H1 (cell line): ENCODE results near the gene DHX36. TPM values are rescaled to one million over a fixed set of nuclear protein-coding genes. Genes with fewer than 3 reads are reported as not detected.

Experiments used
- CTCF ChIA-PET: fragments of 300-600 bp; sonication (Branson Sonifier 250); formaldehyde crosslinking; loops from one replicate; lab custom pipeline; 2021; ENCODE audit not compliant: partially characterized antibody; lab: Charles Lee
- POLR2A ChIA-PET: fragments of 300-600 bp; sonication (Branson Sonifier 250); formaldehyde crosslinking; loops from one replicate; lab custom pipeline; 2021; ENCODE audit warnings: inconsistent platforms; ENCODE audit not compliant: partially characterized antibody; lab: Charles Lee
- DNase-seq, 2 experiments: peaks; one replicate each; pipeline versions ENCODE4 v3.0.0 to v3.0.0-alpha.2; 2010 to 2022; ENCODE audit warnings: low spot score in 2 of 2, low read depth in 1 of 2, mixed read lengths in 1 of 2
- FAIRE-seq: peaks from 2 replicates; lab custom pipeline; 2011; peaks lifted over from hg19 to GRCh38; lab: Jason Lieb, UNC
- H2AFZ ChIP-seq: 2 replicates; pipeline ENCODE4 v1.8.1; 2012; ENCODE audit warnings: low read length, inconsistent platforms
- H2AK5ac ChIP-seq: 2 replicates; pipeline ENCODE4 v1.6.1; 2013; ENCODE audit warnings: low read depth, low read length
- H2BK120ac ChIP-seq: replicated peaks from 2 replicates; pipeline ENCODE3; 2013; ENCODE audit warnings: low read depth, low read length, inconsistent platforms
- H2BK12ac ChIP-seq: 2 replicates; pipeline ENCODE4 v1.6.1; 2013; ENCODE audit warnings: low read depth, low read length
- H2BK15ac ChIP-seq: 2 replicates; pipeline ENCODE4 v1.6.1; 2013; ENCODE audit warnings: low read length
- H2BK20ac ChIP-seq: 2 replicates; pipeline ENCODE4 v1.6.1; 2013; ENCODE audit warnings: low read length
- H2BK5ac ChIP-seq: 2 replicates; pipeline ENCODE4 v1.6.1; 2013; ENCODE audit warnings: low read depth, low read length
- H3K14ac ChIP-seq: 2 replicates; pipeline ENCODE4 v1.6.1; 2013; ENCODE audit warnings: inconsistent platforms; ENCODE audit not compliant: insufficient read length
- H3K18ac ChIP-seq: 2 replicates; pipeline ENCODE4 v1.6.1; 2013; ENCODE audit warnings: low read length; ENCODE audit errors: extremely low read depth
- H3K23ac ChIP-seq: 2 replicates; pipeline ENCODE4 v1.6.1; 2013; ENCODE audit warnings: inconsistent platforms; ENCODE audit not compliant: insufficient read length
- H3K23me2 ChIP-seq: 2 replicates; pipeline ENCODE4 v1.6.1; 2013; ENCODE audit warnings: low read depth, low read length
- H3K27ac ChIP-seq: 2 replicates; pipeline ENCODE4 v1.6.1; 2011; ENCODE audit warnings: low read depth, low read length, inconsistent platforms
- H3K27me3 ChIP-seq, 4 experiments: replicated peaks in 1 of 4; 1 replicate in 1 of 4; 2 replicates in 3 of 4; pipeline versions ENCODE4 v1.6.1 to v1.8.1; 2011 to 2013; ENCODE audit warnings: low read length in 3 of 4, mild to moderate bottlenecking in 3 of 4, inconsistent platforms in 2 of 4, mixed read lengths in 2 of 4, moderate library complexity in 1 of 4; ENCODE audit not compliant: control insufficient read depth in 3 of 4, insufficient read depth in 3 of 4; ENCODE audit errors: extremely low read depth in 1 of 4
- H3K36me3 ChIP-seq, 4 experiments: 2 replicates each; pipeline versions ENCODE4 v1.6.1 to v1.8.1; 2011 to 2013; ENCODE audit warnings: mild to moderate bottlenecking in 4 of 4, low read length in 3 of 4, moderate library complexity in 2 of 4, control low read depth in 1 of 4, inconsistent platforms in 1 of 4; ENCODE audit not compliant: insufficient read depth in 4 of 4, control insufficient read depth in 2 of 4
- H3K4ac ChIP-seq: replicated peaks from 2 replicates; pipeline ENCODE3; 2013; ENCODE audit warnings: low read length, low read depth, mixed read lengths, inconsistent platforms; ENCODE audit not compliant: insufficient read length
- H3K4me1 ChIP-seq, 4 experiments: replicated peaks in 1 of 4; 1 replicate in 1 of 4; 2 replicates in 3 of 4; pipeline versions ENCODE4 v1.6.1 to v1.8.1; 2011 to 2013; ENCODE audit warnings: low read length in 3 of 4, inconsistent platforms in 2 of 4, mixed read lengths in 1 of 4; ENCODE audit not compliant: insufficient read depth in 4 of 4, control insufficient read depth in 3 of 4
- H3K4me2 ChIP-seq, 2 experiments: 2 replicates each; pipeline versions ENCODE4 v1.6.1 to v1.8.1; 2011 to 2013; ENCODE audit warnings: low read depth in 2 of 2, low read length in 2 of 2, control low read depth in 1 of 2, inconsistent platforms in 1 of 2, mild to moderate bottlenecking in 1 of 2; ENCODE audit not compliant: insufficient read depth in 1 of 2
- H3K4me3 ChIP-seq, 4 experiments: fragments of 200-600, 300-600 bp in 1 of 4; sonication (generic), shearing (Covaris generic), sonication (Bioruptor Twin) in 1 of 4; 2 replicates each; pipeline versions ENCODE4 v1.5.1 to v1.8.1; 2011 to 2016; ENCODE audit warnings: low read length in 4 of 4, low read depth in 3 of 4, control low read depth in 2 of 4, inconsistent platforms in 2 of 4, mild to moderate bottlenecking in 2 of 4, mixed read lengths in 1 of 4, moderate library complexity in 1 of 4; ENCODE audit not compliant: insufficient read depth in 2 of 4; ENCODE audit errors: extremely low read depth in 1 of 4
- H3K56ac ChIP-seq: replicated peaks from 2 replicates; pipeline ENCODE3; 2013; ENCODE audit warnings: low read depth, mild to moderate bottlenecking, mixed read lengths, low read length, inconsistent platforms; ENCODE audit not compliant: insufficient read length
- H3K79me1 ChIP-seq: 2 replicates; pipeline ENCODE4 v1.6.1; 2013; ENCODE audit warnings: low read depth, low read length, control low read depth
- H3K79me2 ChIP-seq, 2 experiments: 2 replicates each; pipeline versions ENCODE4 v1.6.1 to v1.8.1; 2012 to 2013; ENCODE audit warnings: low read length in 2 of 2, mild to moderate bottlenecking in 2 of 2, inconsistent platforms in 1 of 2; ENCODE audit not compliant: insufficient read depth in 2 of 2, control insufficient read depth in 1 of 2
- H3K9ac ChIP-seq, 4 experiments: replicated peaks in 1 of 4; 1 replicate in 1 of 4; 2 replicates in 3 of 4; pipeline versions ENCODE4 v1.6.1 to v1.8.1; 2011 to 2013; ENCODE audit warnings: low read depth in 3 of 4, low read length in 3 of 4, control low read depth in 2 of 4, mild to moderate bottlenecking in 2 of 4, moderate library complexity in 2 of 4, inconsistent platforms in 1 of 4; ENCODE audit errors: extremely low read depth in 1 of 4
- H3K9me3 ChIP-seq, 2 experiments: 2 replicates each; pipeline versions ENCODE4 v1.6.1 to v1.8.1; 2012 to 2013; ENCODE audit warnings: mild to moderate bottlenecking in 2 of 2, moderate library complexity in 2 of 2, control low read depth in 1 of 2, inconsistent platforms in 1 of 2, low read depth in 1 of 2, low read length in 1 of 2, mixed read lengths in 1 of 2; ENCODE audit not compliant: insufficient read depth in 2 of 2
- H4K20me1 ChIP-seq, 2 experiments: replicated peaks in 1 of 2; 2 replicates each; pipeline versions ENCODE3 to v1.8.1; 2011 to 2013; ENCODE audit warnings: inconsistent platforms in 2 of 2, low read length in 2 of 2, mild to moderate bottlenecking in 1 of 2; ENCODE audit not compliant: insufficient read depth in 2 of 2, control insufficient read depth in 1 of 2
- H4K5ac ChIP-seq: 2 replicates; pipeline ENCODE4 v1.6.1; 2013; ENCODE audit warnings: low read length, low read depth, mixed read lengths, inconsistent platforms; ENCODE audit not compliant: insufficient read length
- H4K8ac ChIP-seq: 2 replicates; pipeline ENCODE4 v1.8.0; 2013; ENCODE audit warnings: mild to moderate bottlenecking, moderate library complexity, low read length, inconsistent platforms; ENCODE audit not compliant: insufficient read depth; ENCODE audit errors: extremely low read depth
- H4K91ac ChIP-seq: replicated peaks from 2 replicates; pipeline ENCODE3; 2013; ENCODE audit warnings: low read length, mixed read lengths, inconsistent platforms; ENCODE audit not compliant: insufficient read length
- RXRA ChIP-seq: IDR thresholded peaks from 2 replicates; pipeline ENCODE4 v1.6.1; 2011; ENCODE audit warnings: low read depth, mild to moderate bottlenecking, low read length, moderate library complexity; ENCODE audit not compliant: insufficient read depth
- SP1 ChIP-seq: IDR thresholded peaks from 2 replicates; pipeline ENCODE4 v1.6.1; 2011; ENCODE audit warnings: low read depth, low read length
- TCF12 ChIP-seq: IDR thresholded peaks from 2 replicates; pipeline ENCODE4 v1.6.1; 2011; ENCODE audit warnings: low read depth, mild to moderate bottlenecking, low read length
- WGBS, 2 experiments: shearing (Covaris generic) in 1 of 2; methylation state at CpG; one replicate each; pipeline versions ENCODE4 v1.1.6 to v1.1.7; 2013 to 2015; ENCODE audit warnings: low lambda C conversion rate in 2 of 2, mixed read lengths in 2 of 2, inconsistent platforms in 1 of 2, low coverage in 1 of 2, missing lambda C conversion rate in 1 of 2; ENCODE audit not compliant: insufficient replicate concordance in 2 of 2, insufficient coverage in 1 of 2, insufficient read length in 1 of 2; ENCODE audit errors: extremely low coverage in 1 of 2, missing lambda C conversion rate in 1 of 2; 5-methylcytosine and 5-hydroxymethylcytosine counted together
- polyA plus RNA-seq, 7 experiments: library from polyadenylated mRNA; depleted of rRNA in 3 of 7; stranded (reverse) in 5 of 7; unstranded in 2 of 7; fragments of >200 nt in 5 of 7; fragments of 200-250 nt in 2 of 7; gene quantifications; 1 replicate in 5 of 7; 2 replicates in 1 of 7; 4 replicates in 1 of 7; pipeline versions ENCODE4 v1.2.1 to v1.2.3, GENCODE V29; 2011 to 2013; ENCODE audit warnings: missing spikeins in 2 of 7, mixed read lengths in 2 of 7
- total RNA-seq: library from RNA; stranded (reverse); fragmentation: NEBNext Ultra II Directional; extraction: Animal tissue kit (Norgen Biotek cat#: 25700); gene quantifications from 2 replicates; pipeline ENCODE4 v1.2.1, GENCODE V29; 2021

Gene DHX36
- total and polyA plus RNA-seq, 2 of the 8 experiments (the other 6 are each of a cell fraction or from before 2014, with no cell fraction given), result 44.9 to 131 TPM

DNA sequence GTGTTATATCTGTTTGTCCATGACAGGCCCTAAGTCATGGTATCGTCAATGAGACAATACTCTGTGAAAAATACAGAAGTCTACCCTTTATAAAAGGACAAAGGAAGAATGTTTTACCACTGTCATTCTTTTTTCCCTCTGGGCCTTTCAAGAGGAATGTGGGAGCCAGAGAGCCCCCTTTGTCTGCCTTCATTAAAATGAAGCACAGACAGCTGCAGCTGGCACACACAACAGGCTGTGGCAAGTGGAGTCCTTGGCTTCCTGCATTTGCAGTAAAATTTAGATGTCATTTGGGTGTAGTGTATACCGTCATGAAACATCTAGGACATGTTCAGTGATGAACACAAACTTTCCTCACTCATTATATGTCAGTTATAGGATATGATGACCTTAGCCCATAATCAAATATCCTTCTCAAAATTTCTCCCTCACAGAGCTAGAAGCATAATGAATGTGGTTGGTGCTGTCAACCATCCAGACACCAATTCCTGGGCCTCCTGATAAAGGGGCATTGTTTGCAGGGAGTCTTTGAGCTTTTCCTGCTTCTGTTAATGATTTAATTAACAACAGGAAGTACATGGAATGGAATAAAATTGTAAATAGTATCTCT lies 76.4 kb downstream of the DHX36 start:
- H3K9me3 ChIP-seq, result no peaks in the 10 kb centered on the region
- H3K27ac ChIP-seq, result no peak overlapping the region
- H4K20me1 ChIP-seq, result no peaks in the 10 kb centered on the region
- H4K5ac ChIP-seq, result no peak overlapping the region
- H3K4me2 ChIP-seq, result no peak overlapping the region
- no peak overlapping the region for H4K8ac ChIP-seq
- no peak overlapping the region for H3K14ac ChIP-seq
- no peak overlapping the region for H2AFZ ChIP-seq
- no peak for FAIRE-seq
- H4K91ac ChIP-seq, result no peak overlapping the region
- no peaks in the 10 kb centered on the region for H3K23me2 ChIP-seq
- TF ChIP-seq RXRA (no peak), SP1 (no peak), TCF12 (0 out of 2 replicates have a peak, but pooled peaks have one; percentile 31)
- H3K4me1 ChIP-seq, result peaks cover 0 to 6% (median 3%) of the 10 kb centered on the region in 4 experiments; a peak in 2 of 7 replicates
- WGBS, 2 experiments, result 97% methylated on average over 2 of the region's 2 CpGs; no CpG with 5 or more reads in 1 of the 2 experiments
- no peak overlapping the region for H3K4ac ChIP-seq
- H2BK15ac ChIP-seq, result no peak overlapping the region
- ChIA-PET POLR2A (interaction anchor here (0.6 kb wide), 1 partner anchor 140 kb away, joined by 3 read pairs; no protein-coding TSS in a partner anchor), CTCF (interaction anchor here (1.0 kb wide), 1 partner anchor 230 kb away, joined by 3 read pairs; no protein-coding TSS in a partner anchor)
- no peak for DNase-seq
- no peak overlapping the region for H2BK20ac ChIP-seq
- H2AK5ac ChIP-seq, result no peak overlapping the region
- H2BK12ac ChIP-seq, result no peak overlapping the region
- no peaks in the 10 kb centered on the region for H3K79me2 ChIP-seq
- H2BK5ac ChIP-seq, result no peak overlapping the region
- H3K4me3 ChIP-seq, result no peak overlapping the region
- H3K23ac ChIP-seq, result no peak overlapping the region
- peaks cover 0 to 5% (median 4%) of the 10 kb centered on the region in 4 experiments; a peak in 3 of 8 replicates for H3K36me3 ChIP-seq
- H3K27me3 ChIP-seq, result no peaks in the 10 kb centered on the region
- H3K56ac ChIP-seq, result no peak overlapping the region
- no peak overlapping the region for H3K9ac ChIP-seq
- no peak overlapping the region for H2BK120ac ChIP-seq
- H3K79me1 ChIP-seq, result no peaks in the 10 kb centered on the region
- H3K18ac ChIP-seq, result no peak overlapping the region
